Psoas muscle (tissue), 8 donors: Measurements from ENCODE around the gene CRTAP. TPM values are rescaled to one million over a fixed set of nuclear protein-coding genes. Genes with fewer than 3 reads are reported as not detected.

Source experiments
- ATAC-seq, 4 donors: fragments of 200-7000 bp; cut with Tn5 transposase; one replicate each; pipeline ENCODE4 v1.9.1; 2020; ENCODE audit warnings: moderate library complexity in 3 of 4, mild to moderate bottlenecking in 2 of 4
- DNase-seq, 2 donors: peaks; one replicate each; pipeline ENCODE4 v3.0.0-alpha.2; 2020
- H3K27ac ChIP-seq: fragments of 200-600 bp; one replicate; pipeline ENCODE4 v1.8.0; 2022
- H3K27me3 ChIP-seq, 3 donors: fragments of 200-600 bp in 1 of 3; one replicate each; pipeline versions ENCODE4 v1.6.1 to v1.8.0; 2013 to 2022; ENCODE audit warnings: low read length in 2 of 3, mild to moderate bottlenecking in 2 of 3, moderate library complexity in 1 of 3; ENCODE audit not compliant: insufficient read depth in 3 of 3
- H3K36me3 ChIP-seq, 2 donors: fragments of 200-600 bp in 1 of 2; one replicate each; pipeline versions ENCODE4 v1.6.1 to v1.8.0; 2013 to 2022; ENCODE audit warnings: low read depth in 1 of 2, mild to moderate bottlenecking in 1 of 2, moderate library complexity in 1 of 2; ENCODE audit not compliant: insufficient read depth in 1 of 2
- H3K4me1 ChIP-seq: fragments of 200-600 bp; one replicate; pipeline ENCODE4 v1.8.0; 2022
- H3K4me3 ChIP-seq: fragments of 200-600 bp; one replicate; pipeline ENCODE4 v1.8.0; 2022; ENCODE audit warnings: mild to moderate bottlenecking
- H3K9me3 ChIP-seq: fragments of 200-600 bp; one replicate; pipeline ENCODE4 v1.8.0; 2022
- WGBS, 3 donors: extraction: QIAGEN DNeasy Blood & Tissue Kit; methylation state at CpG; one replicate each; pipeline versions ENCODE4 v1.1.6 to v1.1.7; 2013; 5-methylcytosine and 5-hydroxymethylcytosine counted together
- intact Hi-C, 2 donors: fragments of 100-400 bp; cut with DNase I; formaldehyde crosslinking; loops; one replicate each; pipeline versions ENCODE4 v1.11.0 to v1.14.2; 2022
- polyA plus RNA-seq, 3 donors: library from polyadenylated mRNA; stranded (reverse); fragments of 200-250 nt; gene quantifications; one replicate each; pipeline ENCODE4 v1.2.3, GENCODE V29; 2013
- total RNA-seq, 4 donors: library from RNA; stranded (reverse); fragmentation: NEBNext Ultra II Directional in 2 of 4; extraction: Animal tissue kit (Norgen Biotek cat#: 25700) in 2 of 4; gene quantifications; one replicate each; pipeline versions ENCODE4 v1.2.1 to v1.2.4, GENCODE V29; 2021 to 2023
- TF ChIP-seq, protein P1 (sequence below): fragments of 200-600 bp; IDR thresholded peaks from one replicate; pipeline ENCODE4 v1.8.0; 2022; ENCODE audit warnings: antibody characterized with exemption
- donor health status: healthy with polysubstance abuse.
- donor health status: DM: no; HTN: no; CAD: no; lungs with moderate emphysema.
- donor health status: Bipolar disorder and iron deficiency.
- donor health status: healthy.
- donor health status: DM: yes; HTN: yes; CAD: no.
- donor health status: DM: no; HTN: no; CAD: no.
- donor health status: DM: no; HTN: no; CAD: no.
- donor health status: DM: yes; HTN: yes; CAD: no.

The CRTAP gene
- total and polyA plus RNA-seq, 7 donors, result 24.9 to 80.8 (median 56.3) TPM

DNA sequence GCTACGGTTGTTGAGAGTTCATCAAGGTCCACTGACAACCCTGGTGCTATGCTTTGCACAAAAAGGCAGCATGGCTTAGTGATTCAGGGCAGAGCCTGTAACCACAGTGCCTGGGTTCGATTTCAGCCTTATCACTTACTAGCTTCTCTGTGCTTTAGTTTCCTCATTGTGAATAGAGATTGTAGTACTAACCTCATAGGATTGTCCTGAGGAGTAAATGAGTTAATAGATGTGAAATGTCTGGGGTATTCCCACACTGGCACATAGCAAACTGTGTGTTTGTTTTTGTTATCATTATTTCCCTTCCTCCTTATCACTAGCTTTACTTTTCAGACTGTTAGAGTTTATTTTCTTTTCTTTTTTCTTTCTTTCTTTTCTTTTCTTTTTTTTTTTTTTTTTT is 16.3 kb downstream of the CRTAP start:
- Histone ChIP-seq H3K36me3 (peaks cover 7 to 85% of the 10 kb centered on the region in 2 donors), H3K27me3 (no peaks in the 10 kb centered on the region), H3K4me3 (no peak overlapping the region), H3K9me3 (no peaks in the 10 kb centered on the region), H3K4me1 (no peaks in the 10 kb centered on the region), H3K27ac (no peak overlapping the region)
- TF ChIP-seq, protein P1, sequence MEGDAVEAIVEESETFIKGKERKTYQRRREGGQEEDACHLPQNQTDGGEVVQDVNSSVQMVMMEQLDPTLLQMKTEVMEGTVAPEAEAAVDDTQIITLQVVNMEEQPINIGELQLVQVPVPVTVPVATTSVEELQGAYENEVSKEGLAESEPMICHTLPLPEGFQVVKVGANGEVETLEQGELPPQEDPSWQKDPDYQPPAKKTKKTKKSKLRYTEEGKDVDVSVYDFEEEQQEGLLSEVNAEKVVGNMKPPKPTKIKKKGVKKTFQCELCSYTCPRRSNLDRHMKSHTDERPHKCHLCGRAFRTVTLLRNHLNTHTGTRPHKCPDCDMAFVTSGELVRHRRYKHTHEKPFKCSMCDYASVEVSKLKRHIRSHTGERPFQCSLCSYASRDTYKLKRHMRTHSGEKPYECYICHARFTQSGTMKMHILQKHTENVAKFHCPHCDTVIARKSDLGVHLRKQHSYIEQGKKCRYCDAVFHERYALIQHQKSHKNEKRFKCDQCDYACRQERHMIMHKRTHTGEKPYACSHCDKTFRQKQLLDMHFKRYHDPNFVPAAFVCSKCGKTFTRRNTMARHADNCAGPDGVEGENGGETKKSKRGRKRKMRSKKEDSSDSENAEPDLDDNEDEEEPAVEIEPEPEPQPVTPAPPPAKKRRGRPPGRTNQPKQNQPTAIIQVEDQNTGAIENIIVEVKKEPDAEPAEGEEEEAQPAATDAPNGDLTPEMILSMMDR, result no peak
- intact Hi-C loops, result loop anchor here in 1 of 2 donors (10.0 kb wide), 1 partner anchor 655 kb away; no protein-coding TSS in a partner anchor
- ATAC-seq (no peak), DNase-seq (no peak)
- 79 to 83% (median 80%) methylated on average over 2 of the region's 2 CpGs for WGBS, 3 donors

DNA sequence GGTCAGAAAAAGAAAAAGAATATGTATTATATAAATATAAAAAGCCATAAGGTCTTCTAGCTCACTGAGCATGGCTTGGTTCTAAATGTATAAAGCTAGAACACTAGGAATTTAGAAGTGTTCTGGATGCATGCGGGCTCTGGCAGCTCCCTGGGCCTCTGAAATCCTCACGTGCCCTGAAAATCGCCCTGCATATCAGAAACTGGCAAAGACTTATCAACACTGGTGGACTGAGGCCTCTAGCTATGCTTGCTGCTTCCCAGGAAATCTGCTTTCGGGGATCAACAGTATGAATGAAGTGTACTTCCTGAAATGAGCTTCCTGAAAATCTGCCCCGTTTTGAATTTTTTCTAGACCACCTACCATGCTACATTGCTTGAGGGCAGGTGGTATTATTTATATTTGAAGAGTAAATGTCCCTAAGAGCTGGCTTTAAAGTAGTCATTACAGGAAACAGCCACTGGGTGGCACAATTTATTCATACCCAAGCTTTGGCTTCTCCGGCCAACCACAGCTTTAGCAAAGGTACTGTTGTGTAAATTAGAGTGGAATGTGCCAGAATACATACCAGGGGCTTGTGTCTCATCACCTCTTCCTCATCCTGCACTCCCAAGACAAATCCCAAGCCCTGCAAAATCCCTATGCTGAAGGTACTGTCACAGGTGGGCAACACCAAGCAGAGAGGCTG is 17.7 kb downstream of the CRTAP start:
- peaks cover 7 to 85% of the 10 kb centered on the region in 2 donors for H3K36me3 ChIP-seq
- no peak overlapping the region for H3K4me3 ChIP-seq
- TF ChIP-seq, protein P1, result peak; percentile 76
- intact Hi-C loops, result loop anchor here in 1 of 2 donors (1.0 to 10.0 kb wide), 2 partner anchors 242 to 653 kb away; no protein-coding TSS in a partner anchor
- H3K9me3 ChIP-seq, result no peaks in the 10 kb centered on the region
- H3K27ac ChIP-seq, result no peak overlapping the region
- WGBS, 3 donors, result 25 to 35% (median 25%) methylated on average over 6 of the region's 6 CpGs
- no peak for DNase-seq
- no peaks in the 10 kb centered on the region for H3K4me1 ChIP-seq
- H3K27me3 ChIP-seq, result no peaks in the 10 kb centered on the region
- peak; percentile 65 to 90 (median 74) for ATAC-seq

DNA sequence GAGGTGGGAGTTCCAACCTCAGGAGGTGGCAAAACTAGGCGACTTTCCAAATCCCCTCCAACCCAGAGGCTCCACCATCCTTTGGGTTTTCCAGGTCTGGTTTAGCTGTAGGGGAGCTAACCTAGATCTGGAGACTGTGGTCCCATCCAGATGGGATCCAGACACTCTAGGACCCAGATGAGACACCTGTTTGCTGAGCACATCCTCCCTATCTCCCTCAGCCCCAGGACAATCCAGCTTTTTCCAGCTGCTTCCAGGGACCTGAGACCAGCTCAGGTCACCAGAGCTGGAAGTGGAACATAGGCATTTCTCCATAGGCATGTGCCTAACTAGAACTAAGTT is 18.2 kb downstream of the CRTAP start:
- no peaks in the 10 kb centered on the region for H3K4me1 ChIP-seq
- peaks cover 7 to 85% of the 10 kb centered on the region in 2 donors for H3K36me3 ChIP-seq
- H3K27me3 ChIP-seq, result no peaks in the 10 kb centered on the region
- 69 to 94% (median 84%) methylated on average over 1 of the region's 1 CpG for WGBS, 3 donors
- H3K4me3 ChIP-seq, result no peak overlapping the region
- ATAC-seq (peak in 1 of 4 donors; percentile 26), DNase-seq (no peak)
- TF ChIP-seq, protein P1, result no peak
- no peaks in the 10 kb centered on the region for H3K9me3 ChIP-seq
- no peak overlapping the region for H3K27ac ChIP-seq
- intact Hi-C loops, result loop anchor here in 1 of 2 donors (10.0 kb wide), 1 partner anchor 653 kb away; no protein-coding TSS in a partner anchor

DNA sequence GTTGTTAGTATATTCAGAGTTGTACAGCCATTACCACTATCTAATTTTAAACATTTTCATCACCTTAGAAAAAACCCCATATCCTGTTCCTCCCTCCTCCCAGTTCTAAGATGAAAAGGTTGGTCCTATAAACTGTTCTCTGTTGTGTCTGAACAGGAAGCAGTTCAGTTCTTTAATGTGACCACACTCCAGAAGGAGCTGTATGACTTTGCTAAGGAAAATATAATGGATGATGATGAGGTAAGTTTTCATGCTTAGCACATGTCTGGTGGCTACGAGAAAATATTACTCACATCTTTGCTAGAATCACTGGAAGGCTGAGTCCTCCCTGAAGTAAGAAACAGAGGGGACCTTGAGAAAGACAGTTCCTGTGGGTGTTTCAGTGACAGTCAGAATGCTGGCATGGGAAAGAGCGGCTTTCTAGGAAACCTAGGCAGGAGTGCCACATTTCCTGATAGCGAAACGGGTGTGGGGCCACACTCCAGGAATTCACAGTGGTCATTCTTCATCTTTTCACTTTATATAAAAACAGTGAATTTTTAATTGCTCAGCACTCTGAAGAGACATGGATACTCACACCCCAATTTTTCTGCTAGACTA is 20.3 kb downstream of the CRTAP start:
- Histone ChIP-seq H3K4me1 (no peaks in the 10 kb centered on the region), H3K36me3 (peaks cover 7 to 87% of the 10 kb centered on the region in 2 donors), H3K27ac (no peak overlapping the region), H3K27me3 (no peaks in the 10 kb centered on the region), H3K9me3 (no peaks in the 10 kb centered on the region), H3K4me3 (no peak overlapping the region)
- intact Hi-C loops, result loop anchor here (2.0 to 10.0 kb wide), 2 partner anchors 239 to 651 kb away; no protein-coding TSS in a partner anchor
- ATAC-seq (no peak), DNase-seq (no peak)
- WGBS, 3 donors, result 57 to 70% (median 62%) methylated on average over 4 of the region's 4 CpGs
- TF ChIP-seq, protein P1, result no peak
